Esophagus squamous epithelium (tissue), 5 donors: ENCODE measurements around the gene PHKB. TPM values are rescaled to one million over a fixed set of nuclear protein-coding genes. Genes with fewer than 3 reads are reported as not detected.

Experiments
- DNase-seq: peaks from one replicate; lab custom pipeline; 2025; lab: John Stamatoyannopoulos, UW
- H3K27ac ChIP-seq, 4 donors: fragments of 200-600 bp; sonication (generic); one replicate each; pipeline ENCODE4 v1.5.1; 2016 to 2019; ENCODE audit warnings: mild to moderate bottlenecking in 1 of 4
- H3K27me3 ChIP-seq, 4 donors: fragments of 200-600 bp; sonication (generic); 1 replicate in 3 of 4; 2 replicates in 1 of 4; pipeline versions ENCODE4 v1.5.1 to v1.6.0; 2017 to 2021; ENCODE audit warnings: antibody characterized with exemption in 1 of 4
- H3K36me3 ChIP-seq, 3 donors: fragments of 200-600 bp; sonication (generic); one replicate each; pipeline ENCODE4 v1.5.1; 2016 to 2019
- H3K4me1 ChIP-seq, 3 donors: fragments of 200-600 bp; sonication (generic); one replicate each; pipeline ENCODE4 v1.5.1; 2017 to 2019
- H3K4me3 ChIP-seq, 4 donors: fragments of 200-600 bp; sonication (generic); 1 replicate in 3 of 4; 2 replicates in 1 of 4; pipeline ENCODE4 v1.5.1; 2016 to 2019; ENCODE audit warnings: mild to moderate bottlenecking in 2 of 4, moderate library complexity in 1 of 4
- H3K9me3 ChIP-seq, 3 donors: fragments of 200-600 bp; sonication (generic); one replicate each; pipeline ENCODE4 v1.5.1; 2016 to 2019
- CTCF ChIP-seq, 6 experiments: fragments of 450-650 bp in 4 of 6; fragments of 200-600 bp in 2 of 6; sonication (generic) in 2 of 6; IDR thresholded peaks; one replicate each; pipeline ENCODE4 v1.5.1; 2016 to 2019; ENCODE audit warnings: antibody characterized with exemption in 6 of 6, mild to moderate bottlenecking in 4 of 6, moderate library complexity in 4 of 6
- POLR2A ChIP-seq, 4 donors: fragments of 450-650 bp; IDR thresholded peaks; one replicate each; pipeline ENCODE4 v1.6.1; 2017; ENCODE audit warnings: antibody characterized with exemption in 4 of 4, mild to moderate bottlenecking in 4 of 4, moderate library complexity in 3 of 4
- WGBS, 2 donors: methylation state at CpG; one replicate each; pipeline ENCODE4 v1.1.5; 2018; 5-methylcytosine and 5-hydroxymethylcytosine counted together
- intact Hi-C: fragments of 100-400 bp; cut with DNase I; formaldehyde crosslinking; loops from one replicate; pipeline ENCODE4 v1.15.0; 2022
- total RNA-seq, 4 donors: library from RNA; depleted of rRNA; stranded (reverse); fragments of >200 nt; gene quantifications; one replicate each; pipeline ENCODE4 v1.1.0, GENCODE V29; 2016
- donor health status: DM: yes; HTN: yes; CAD: no.

PHKB gene
- total RNA-seq, 4 donors from 2014 or later, result 39.0 to 81.3 (median 53.8) TPM

GRCh38 chr16:47604306-47604705, 143.2 kb downstream of the PHKB start:
- peaks cover 0 to 60% (median 0%) of the 10 kb centered on the region in 3 donors for H3K36me3 ChIP-seq
- TF ChIP-seq POLR2A (IDR thresholded peaks at IDR 0.05), result no peak
- TF ChIP-seq CTCF (IDR thresholded peaks at IDR 0.05), result no peak
- DNase-seq, result no peak
- no peak overlapping the region for H3K27ac ChIP-seq
- no peaks in the 10 kb centered on the region for H3K4me1 ChIP-seq
- no peak overlapping the region for H3K4me3 ChIP-seq
- intact Hi-C loops, result no loop called here
- no peaks in the 10 kb centered on the region for H3K27me3 ChIP-seq
- H3K9me3 ChIP-seq, result no peaks in the 10 kb centered on the region

- no peaks in the 10 kb centered on the region for H3K4me1 ChIP-seq
- no peaks in the 10 kb centered on the region for H3K27me3 ChIP-seq
- H3K27ac ChIP-seq, result no peak overlapping the region
- no peak overlapping the region for H3K4me3 ChIP-seq
- 85 to 96% methylated on average over 2 of the region's 2 CpGs for WGBS, 2 donors
- DNase-seq, result no peak
- intact Hi-C loops, result no loop called here
- H3K9me3 ChIP-seq, result no peaks in the 10 kb centered on the region
- H3K36me3 ChIP-seq, result peaks cover 0 to 73% (median 0%) of the 10 kb centered on the region in 3 donors
- no peak for TF ChIP-seq CTCF (IDR thresholded peaks at IDR 0.05)
- TF ChIP-seq POLR2A (IDR thresholded peaks at IDR 0.05), result no peak
Measured at GRCh38 chr16:47611042-47611441, 149.9 kb downstream of the PHKB start.

- intact Hi-C loops, result no loop called here
- WGBS, 2 donors, result 90 to 97% methylated on average over 4 of the region's 4 CpGs
Measured at GRCh38 chr16:47611848-47612493, 150.8 kb downstream of the PHKB start.

GRCh38 chr16:47612711-47613110, 151.6 kb downstream of the PHKB start:
- H3K9me3 ChIP-seq, result no peaks in the 10 kb centered on the region
- TF ChIP-seq POLR2A (IDR thresholded peaks at IDR 0.05) (no peak), CTCF (IDR thresholded peaks at IDR 0.05) (no peak)
- no peak for DNase-seq
- H3K4me3 ChIP-seq, result no peak overlapping the region
- H3K27ac ChIP-seq, result no peak overlapping the region
- no peaks in the 10 kb centered on the region for H3K4me1 ChIP-seq
- H3K36me3 ChIP-seq, result peaks cover 0 to 56% (median 0%) of the 10 kb centered on the region in 3 donors
- intact Hi-C loops, result no loop called here
- WGBS, 2 donors, result 65 to 92% methylated on average over 2 of the region's 2 CpGs
- H3K27me3 ChIP-seq, result no peaks in the 10 kb centered on the region

More at GRCh38 chr16:47611848-47612493, 150.8 kb downstream of the PHKB start:
- Histone ChIP-seq H3K36me3 (peaks cover 0 to 63% (median 0%) of the 10 kb centered on the region in 3 donors), H3K4me1 (no peaks in the 10 kb centered on the region), H3K4me3 (no peak overlapping the region), H3K27ac (no peak overlapping the region), H3K27me3 (no peaks in the 10 kb centered on the region), H3K9me3 (no peaks in the 10 kb centered on the region)
- no peak for DNase-seq
- no peak for TF ChIP-seq POLR2A (IDR thresholded peaks at IDR 0.05)
- no peak for TF ChIP-seq CTCF (IDR thresholded peaks at IDR 0.05)

GRCh38 chr16:47613251-47613650, 152.1 kb downstream of the PHKB start:
- Histone ChIP-seq H3K27me3 (no peaks in the 10 kb centered on the region), H3K36me3 (peaks cover 0 to 54% (median 0%) of the 10 kb centered on the region in 3 donors), H3K9me3 (no peaks in the 10 kb centered on the region), H3K4me3 (no peak overlapping the region), H3K27ac (no peak overlapping the region), H3K4me1 (no peaks in the 10 kb centered on the region)
- intact Hi-C loops, result no loop called here
- no peak for DNase-seq
- WGBS, 2 donors, result 36 to 54% methylated on average over 1 of the region's 1 CpG
- TF ChIP-seq POLR2A (IDR thresholded peaks at IDR 0.05) (no peak), CTCF (IDR thresholded peaks at IDR 0.05) (no peak)
